Muscle layer of colon (tissue), 2 donors: ENCODE measurements around the gene SOX6.
"Not testable (repeated sequence)": the region's sequence is repeated elsewhere in the genome, so short reads cannot be mapped to it uniquely, and the experiment has no call there.

ENCODE experiments used
- H3K27ac ChIP-seq: one replicate; pipeline ENCODE4 v1.7.0; 2013; ENCODE audit warnings: low read depth, mild to moderate bottlenecking, low read length, moderate library complexity
- H3K27me3 ChIP-seq, 2 donors: one replicate each; pipeline ENCODE4 v1.7.0; 2013; ENCODE audit warnings: low read length in 2 of 2, mild to moderate bottlenecking in 2 of 2; ENCODE audit not compliant: insufficient read depth in 2 of 2, control insufficient read depth in 1 of 2
- H3K36me3 ChIP-seq: one replicate; pipeline ENCODE4 v1.7.0; 2013; ENCODE audit warnings: mild to moderate bottlenecking, low read length; ENCODE audit not compliant: insufficient read depth
- H3K4me1 ChIP-seq: one replicate; pipeline ENCODE4 v1.7.0; 2013; ENCODE audit warnings: mild to moderate bottlenecking, low read length; ENCODE audit not compliant: insufficient read depth
- H3K4me3 ChIP-seq, 2 donors: one replicate each; pipeline ENCODE4 v1.7.0; 2013; ENCODE audit warnings: low read length in 2 of 2, low read depth in 1 of 2, mild to moderate bottlenecking in 1 of 2, moderate library complexity in 1 of 2
- H3K9ac ChIP-seq: one replicate; pipeline ENCODE4 v1.7.0; 2013; ENCODE audit warnings: low read length
- H3K9me3 ChIP-seq: one replicate; pipeline ENCODE4 v1.7.0; 2013; ENCODE audit warnings: mild to moderate bottlenecking, low read length
- donor health status: abdominal sarcoma.
- donor health status: Adenocarcinoma of cecum.

Gene SOX6

DNA sequence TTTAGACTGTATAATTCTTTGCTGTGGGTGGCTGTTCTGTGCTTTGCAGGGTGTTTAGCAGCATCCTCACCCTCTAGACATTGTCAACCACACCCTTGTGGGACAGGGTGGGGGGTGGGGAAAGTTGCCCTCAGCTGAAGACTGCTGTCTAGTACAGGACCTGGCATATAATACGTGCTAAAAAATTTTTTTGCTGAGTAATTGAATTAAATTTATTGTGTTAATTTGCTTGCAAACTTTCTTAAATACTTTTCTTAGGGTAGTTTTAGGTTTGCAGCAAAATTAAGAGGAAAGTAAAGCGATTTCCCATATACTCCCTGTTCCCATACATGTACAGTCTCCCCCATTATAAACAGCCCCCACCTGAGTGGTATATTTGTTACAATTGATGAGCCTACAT, 268.5 kb downstream of the SOX6 start:
- H3K9me3 ChIP-seq, result no peaks in the 10 kb centered on the region
- H3K27ac ChIP-seq, result no peak overlapping the region
- no peaks in the 10 kb centered on the region for H3K27me3 ChIP-seq
- no peak overlapping the region for H3K9ac ChIP-seq
- H3K36me3 ChIP-seq, result no peaks in the 10 kb centered on the region
- H3K4me1 ChIP-seq, result no peaks in the 10 kb centered on the region
- H3K4me3 ChIP-seq, result no peak overlapping the region

DNA sequence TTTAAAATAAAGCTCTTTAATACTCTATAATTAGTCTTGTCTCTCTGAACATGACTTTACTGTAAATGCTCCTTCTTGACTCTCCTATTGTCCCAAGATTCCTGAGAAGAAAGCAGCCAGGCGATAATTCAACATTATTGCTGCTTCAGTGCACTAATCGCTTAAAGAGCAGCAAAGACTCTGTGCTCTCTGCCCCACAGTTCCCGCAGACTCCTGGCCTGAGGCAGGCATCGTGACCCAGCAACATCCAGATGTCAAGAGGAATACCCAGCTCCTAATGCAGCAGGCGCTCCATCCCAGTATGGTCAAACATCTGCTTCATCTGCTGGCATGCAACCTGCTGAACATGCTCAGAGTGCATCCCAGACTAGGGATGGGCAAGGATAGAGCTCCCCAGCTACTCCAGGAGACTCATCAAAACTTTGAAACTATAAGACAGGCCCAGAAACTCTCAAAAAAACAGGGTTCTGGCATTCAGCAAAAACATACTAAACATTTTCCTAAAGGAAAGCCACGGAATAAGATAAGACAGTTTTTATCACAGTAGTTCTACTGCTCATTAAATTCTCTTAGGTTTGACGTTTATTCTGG, 270.0 kb downstream of the SOX6 start:
- no peak overlapping the region for H3K9ac ChIP-seq
- H3K4me1 ChIP-seq, result no peaks in the 10 kb centered on the region
- H3K9me3 ChIP-seq, result no peaks in the 10 kb centered on the region
- H3K27me3 ChIP-seq, result no peaks in the 10 kb centered on the region
- H3K27ac ChIP-seq, result no peak overlapping the region
- H3K4me3 ChIP-seq, result no peak overlapping the region
- H3K36me3 ChIP-seq, result no peaks in the 10 kb centered on the region

DNA sequence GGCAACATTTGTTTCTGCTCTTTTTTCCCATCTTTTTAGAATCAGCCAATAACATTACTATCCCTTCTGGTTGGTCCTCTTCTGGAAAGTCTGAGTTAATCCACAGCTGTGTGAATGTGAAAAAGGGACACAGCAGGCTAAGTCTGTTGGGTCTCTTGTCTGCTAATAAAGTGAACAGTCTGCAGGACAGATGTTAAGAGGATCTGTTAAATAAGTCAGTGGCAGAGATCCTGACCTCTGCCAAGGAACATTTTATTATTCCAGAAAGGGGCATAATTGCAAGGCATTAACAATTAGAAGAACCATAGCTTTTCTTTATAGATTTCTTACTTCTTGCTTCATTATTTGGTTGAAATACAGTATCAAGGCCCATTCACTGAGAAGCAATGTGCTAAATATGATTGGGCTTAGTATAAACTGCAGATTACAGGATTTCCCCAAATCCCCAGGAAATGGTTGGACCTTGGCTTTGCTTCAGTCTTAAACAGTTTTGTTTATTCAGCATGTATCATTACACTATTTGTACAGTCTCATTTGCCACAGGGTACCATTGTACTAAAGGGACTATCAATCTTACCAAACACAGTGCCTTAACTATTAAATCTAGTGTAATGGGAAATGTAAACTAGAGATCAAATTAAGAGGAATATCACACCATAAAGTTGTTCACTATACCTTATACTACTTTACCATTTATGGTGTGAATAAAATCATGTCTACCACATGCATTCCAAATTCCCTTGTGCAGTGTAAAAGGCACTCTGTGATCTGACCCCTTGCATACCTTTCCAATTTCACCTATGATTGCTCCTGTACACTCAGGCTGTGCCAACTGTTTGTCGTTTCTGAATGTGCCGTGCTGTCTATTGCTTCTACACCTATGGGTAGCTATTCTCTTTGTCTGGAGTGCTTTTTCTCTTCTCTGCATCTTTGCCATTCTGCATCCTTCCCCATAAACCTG, 274.0 kb downstream of the SOX6 start:
- Histone ChIP-seq H3K27me3 (no peaks in the 10 kb centered on the region), H3K4me1 (no peaks in the 10 kb centered on the region), H3K9ac (no peak overlapping the region), H3K27ac (no peak overlapping the region), H3K36me3 (no peaks in the 10 kb centered on the region), H3K9me3 (no peaks in the 10 kb centered on the region), H3K4me3 (no peak overlapping the region)

DNA sequence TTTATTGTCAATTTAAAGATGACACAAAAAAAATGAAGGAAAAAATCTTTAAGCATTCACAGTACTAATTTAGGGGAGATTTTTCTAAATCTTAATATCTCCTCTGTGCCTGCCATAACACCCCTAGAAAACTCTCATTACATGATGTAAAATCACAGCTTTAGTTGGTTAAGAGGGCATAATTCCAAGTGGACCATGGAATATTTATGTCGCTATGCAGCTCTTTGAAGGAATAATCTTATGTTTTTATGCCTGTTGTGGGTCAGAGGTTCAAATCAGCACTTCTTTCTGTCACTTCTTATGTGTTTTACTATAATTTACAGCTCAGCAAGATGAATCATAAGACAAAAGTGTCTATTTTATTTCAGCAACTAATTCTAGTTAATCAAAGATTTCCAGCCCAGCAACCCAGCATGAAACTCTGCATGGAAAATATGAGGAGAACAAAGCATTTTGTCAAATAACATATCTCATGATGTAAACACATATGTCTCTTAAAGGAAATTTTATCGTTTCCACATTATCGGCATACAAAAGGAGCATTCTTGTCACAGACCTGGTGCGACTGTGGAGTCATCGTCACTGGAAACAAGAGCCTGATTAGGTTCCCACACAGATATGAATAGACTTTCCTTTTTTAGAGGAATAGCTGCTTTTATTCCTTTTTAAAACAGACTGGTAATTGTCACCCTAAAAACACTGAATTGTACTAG, 274.8 kb downstream of the SOX6 start:
- Histone ChIP-seq H3K9ac (no peak overlapping the region), H3K4me3 (no peak overlapping the region), H3K9me3 (no peaks in the 10 kb centered on the region), H3K27me3 (no peaks in the 10 kb centered on the region), H3K4me1 (no peaks in the 10 kb centered on the region), H3K36me3 (no peaks in the 10 kb centered on the region), H3K27ac (no peak overlapping the region)

DNA sequence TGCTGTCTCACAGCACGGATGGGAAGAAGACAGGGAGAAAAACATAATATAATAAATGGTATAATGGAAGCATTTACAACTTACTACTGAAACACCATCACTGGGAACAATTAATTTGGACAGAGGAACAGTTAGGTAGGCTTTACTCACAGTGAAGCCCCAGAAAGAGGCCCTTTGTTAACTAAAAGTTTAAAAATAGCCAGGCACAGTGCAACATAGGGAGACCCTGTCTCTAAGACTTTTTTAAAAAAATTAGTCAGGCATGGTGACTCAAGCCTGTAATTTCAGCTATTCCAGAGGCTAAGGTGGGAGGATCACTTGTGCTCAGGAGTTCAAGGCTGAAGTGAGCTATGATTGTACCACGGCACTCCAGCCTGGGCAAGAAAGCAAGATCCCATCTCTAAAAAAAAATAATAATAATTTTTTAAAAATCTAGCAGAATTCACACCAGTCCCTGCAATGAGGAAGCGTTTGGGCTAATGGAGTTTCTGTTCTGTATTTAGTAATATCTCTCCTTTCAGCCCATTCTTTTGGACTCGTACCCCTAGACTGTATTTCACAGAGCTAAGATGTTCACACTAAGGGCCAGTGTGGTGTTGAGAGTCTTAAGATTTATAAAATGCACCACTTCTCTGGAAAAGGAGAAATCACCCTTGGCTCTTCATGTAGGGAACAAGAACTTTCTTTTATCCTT, 275.5 kb downstream of the SOX6 start:
- Histone ChIP-seq H3K27me3 (no peaks in the 10 kb centered on the region), H3K9me3 (no peaks in the 10 kb centered on the region), H3K9ac (no peak overlapping the region), H3K4me1 (no peaks in the 10 kb centered on the region), H3K36me3 (no peaks in the 10 kb centered on the region), H3K27ac (no peak overlapping the region), H3K4me3 (no peak overlapping the region)

DNA sequence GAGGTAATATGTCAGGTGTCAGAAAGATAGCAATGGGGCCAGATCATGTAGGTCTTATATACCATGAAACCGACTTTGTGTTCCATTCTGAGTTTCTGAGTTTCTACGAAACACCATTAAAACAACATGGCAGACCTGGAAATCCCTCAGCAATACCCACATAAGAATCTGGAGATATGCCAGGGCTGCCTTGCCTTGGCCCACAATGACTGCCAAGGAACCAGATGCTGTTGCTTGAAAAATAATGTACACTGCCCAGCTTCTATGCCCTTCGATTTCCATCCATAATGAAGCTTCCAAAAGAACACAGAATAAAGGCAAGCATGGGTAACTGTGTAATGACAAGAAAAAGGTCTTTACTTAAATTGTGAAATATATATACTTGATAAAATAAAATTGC, 277.4 kb downstream of the SOX6 start:
- H3K9me3 ChIP-seq, result no peaks in the 10 kb centered on the region
- H3K9ac ChIP-seq, result no peak overlapping the region
- no peak overlapping the region for H3K4me3 ChIP-seq
- H3K36me3 ChIP-seq, result no peaks in the 10 kb centered on the region
- no peaks in the 10 kb centered on the region for H3K27me3 ChIP-seq
- no peaks in the 10 kb centered on the region for H3K4me1 ChIP-seq
- H3K27ac ChIP-seq, result no peak overlapping the region

DNA sequence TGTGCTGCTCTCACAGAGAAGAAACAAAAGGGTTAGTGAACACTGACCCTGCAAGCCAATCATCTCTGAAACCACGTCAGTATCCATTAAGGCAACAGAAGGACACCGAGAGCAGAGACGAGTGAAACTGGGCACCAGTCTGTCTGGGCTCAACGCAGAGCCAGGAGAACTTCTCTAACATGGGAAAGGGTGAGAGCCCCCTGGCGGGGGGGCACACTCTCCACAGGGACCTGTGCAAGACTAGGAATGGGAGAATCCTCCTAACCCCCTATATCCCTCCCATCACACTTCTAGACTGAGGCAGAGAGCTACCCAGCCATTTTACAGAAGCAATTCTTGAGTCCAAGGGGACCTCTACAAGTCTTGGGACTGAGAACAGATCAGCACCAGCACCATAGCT, 285.8 kb downstream of the SOX6 start:
- H3K9ac ChIP-seq, result no peak overlapping the region
- H3K4me3 ChIP-seq, result no peak overlapping the region
- H3K36me3 ChIP-seq, result no peaks in the 10 kb centered on the region
- no peaks in the 10 kb centered on the region for H3K9me3 ChIP-seq
- H3K27me3 ChIP-seq, result no peaks in the 10 kb centered on the region
- H3K27ac ChIP-seq, result no peak overlapping the region
- no peaks in the 10 kb centered on the region for H3K4me1 ChIP-seq

DNA sequence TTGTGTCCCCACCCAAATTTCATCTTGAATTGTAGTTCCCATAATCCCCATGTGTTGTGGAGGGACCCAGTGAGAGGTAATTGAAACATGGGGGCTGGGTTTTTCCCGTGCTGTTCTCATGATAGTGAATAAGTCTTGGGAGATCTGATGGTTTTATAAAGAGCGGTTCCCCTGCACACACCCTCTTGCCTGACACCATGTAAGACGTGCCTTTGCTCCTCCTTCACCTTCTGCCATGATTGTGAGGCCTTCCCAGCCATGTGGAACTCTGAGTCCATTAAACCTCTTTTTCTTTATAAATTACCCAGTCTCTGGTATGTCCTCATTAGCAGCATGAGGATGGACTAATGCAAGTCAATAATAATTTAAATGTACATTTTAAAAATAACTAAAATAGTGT, 289.1 kb downstream of the SOX6 start:
- not testable (repeated sequence) for H3K27ac ChIP-seq, H3K36me3 ChIP-seq, H3K4me1 ChIP-seq, H3K9ac ChIP-seq, H3K9me3 ChIP-seq, H3K4me3 ChIP-seq, H3K27me3 ChIP-seq

DNA sequence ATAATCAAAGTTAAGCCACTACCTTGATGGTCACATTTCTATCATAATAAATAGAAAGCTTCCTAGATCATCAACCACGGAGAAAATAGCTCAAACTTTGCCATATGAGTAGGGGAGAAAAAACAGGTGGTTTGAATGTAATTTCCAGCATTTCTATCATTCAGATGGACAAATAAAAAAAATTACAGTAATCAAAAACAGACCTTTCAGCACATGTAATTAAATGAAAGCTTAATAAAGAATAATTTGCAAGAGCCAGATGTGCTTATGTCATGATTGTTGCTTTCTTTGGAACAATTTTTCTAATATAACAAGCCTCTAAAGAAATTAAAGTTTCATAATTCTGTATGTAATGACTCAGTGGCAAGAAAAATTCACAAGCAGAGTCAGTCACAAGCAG, 297.0 kb downstream of the SOX6 start:
- Histone ChIP-seq H3K4me3 (no peak overlapping the region), H3K27ac (no peak overlapping the region), H3K9me3 (no peaks in the 10 kb centered on the region), H3K4me1 (no peaks in the 10 kb centered on the region), H3K9ac (no peak overlapping the region), H3K36me3 (no peaks in the 10 kb centered on the region), H3K27me3 (no peaks in the 10 kb centered on the region)

DNA sequence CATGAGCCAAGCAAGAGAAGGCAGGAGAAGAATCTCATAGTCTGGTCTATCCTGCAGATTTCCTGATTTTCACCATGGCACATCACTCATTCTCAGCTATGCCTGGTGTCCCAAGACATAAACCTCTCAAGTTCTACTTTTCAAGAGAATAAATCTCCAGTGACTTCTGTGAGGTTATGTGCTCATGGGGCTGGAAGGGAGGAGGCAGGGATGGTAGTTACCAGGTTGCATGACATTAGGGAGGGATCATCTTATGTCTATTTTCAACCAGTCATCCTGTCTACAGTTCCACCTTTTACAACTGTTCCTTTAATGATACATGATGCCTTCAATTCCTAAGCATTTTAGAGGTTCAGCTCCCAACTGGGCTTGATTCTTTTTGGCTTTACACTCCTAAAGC, 297.7 kb downstream of the SOX6 start:
- no peaks in the 10 kb centered on the region for H3K4me1 ChIP-seq
- H3K9ac ChIP-seq, result no peak overlapping the region
- no peak overlapping the region for H3K27ac ChIP-seq

DNA sequence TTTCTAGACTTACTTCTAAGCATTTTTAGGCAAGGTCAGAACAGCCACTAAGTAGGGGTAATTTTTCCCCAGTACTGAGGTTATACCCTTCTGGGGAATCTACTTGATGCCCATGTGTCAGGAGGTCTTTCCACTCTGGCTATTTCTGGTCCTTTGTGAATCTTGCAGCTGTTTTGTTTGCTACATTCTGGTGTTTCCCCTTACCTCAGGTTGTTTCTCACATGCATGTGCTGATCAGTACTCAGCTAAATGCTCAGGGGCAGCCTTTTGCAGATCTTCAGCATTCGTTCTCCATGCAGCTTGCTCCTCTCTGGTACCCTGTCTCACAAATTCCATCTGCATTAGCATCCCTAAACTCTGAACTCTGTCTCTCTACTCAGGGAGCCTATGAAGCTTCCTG, 303.6 kb downstream of the SOX6 start:
- Histone ChIP-seq H3K9ac (no peak overlapping the region), H3K4me3 (no peak overlapping the region), H3K27me3 (no peaks in the 10 kb centered on the region), H3K27ac (no peak overlapping the region), H3K4me1 (no peaks in the 10 kb centered on the region), H3K9me3 (no peaks in the 10 kb centered on the region), H3K36me3 (no peaks in the 10 kb centered on the region)

More for the DNA sequence above, 297.7 kb downstream of the SOX6 start:
- H3K9me3 ChIP-seq, result no peaks in the 10 kb centered on the region
- no peaks in the 10 kb centered on the region for H3K36me3 ChIP-seq
- H3K4me3 ChIP-seq, result no peak overlapping the region
- H3K27me3 ChIP-seq, result no peaks in the 10 kb centered on the region
